ENCODE results near the gene PTPMT1. TPM values are rescaled to one million over a fixed set of nuclear protein-coding genes. Genes with fewer than 3 reads are reported as not detected.
"Not testable (repeated sequence)": the region's sequence is repeated elsewhere in the genome, so short reads cannot be mapped to it uniquely, and the experiment has no call there.

The PTPMT1 gene
- total RNA-seq, 1 donor from 2014 or later = 27.5 TPM

DNA sequence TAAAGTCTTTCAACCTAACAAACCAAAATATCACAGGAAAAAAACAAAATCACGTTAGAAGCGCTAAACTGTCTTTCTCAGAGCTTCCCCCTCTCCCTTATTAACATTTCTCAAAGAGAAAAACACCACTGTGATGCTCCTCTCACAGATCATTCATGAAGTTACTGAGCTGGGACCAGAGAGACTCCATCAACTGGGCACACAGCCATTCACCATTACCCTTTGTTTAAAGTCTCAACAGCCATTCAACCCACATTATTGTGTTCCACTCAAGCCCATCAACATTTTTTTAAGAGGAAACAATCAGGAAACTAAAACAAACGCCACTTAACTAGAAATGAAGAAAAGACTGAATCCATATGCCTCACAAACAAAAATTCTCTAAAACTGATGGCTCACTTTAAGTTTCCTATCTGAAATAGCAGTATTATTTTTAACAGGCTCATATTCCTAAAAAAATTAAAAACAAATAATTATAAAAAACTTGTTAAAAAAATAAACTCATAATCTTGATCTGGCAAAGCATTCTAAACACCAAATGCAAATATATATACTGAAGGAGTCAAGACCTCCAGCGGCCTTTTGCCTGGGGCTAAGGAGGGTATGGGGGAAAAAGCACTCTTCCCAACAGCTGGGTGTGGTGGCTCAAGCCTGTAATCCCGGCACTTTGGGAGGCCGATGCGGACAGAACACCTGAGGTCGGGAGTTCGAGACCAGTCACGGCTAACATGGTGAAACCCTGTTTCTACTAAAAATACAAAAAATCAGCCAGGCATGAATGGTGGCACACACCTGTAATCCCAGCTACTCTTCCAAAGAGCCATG, 26.4 kb upstream of the PTPMT1 start:
- peak overlapping the region; percentile 21 for H3K27ac Mint-ChIP-seq (ENCODE audit: unreplicated experiment)
- H3K9me3 Mint-ChIP-seq (ENCODE audit: unreplicated experiment) = peaks cover 1% of the 10 kb centered on the region
- H3K4me1 Mint-ChIP-seq (ENCODE audit: low read depth, unreplicated experiment) = peaks cover 18% of the 10 kb centered on the region
- peaks cover 2% of the 10 kb centered on the region for H3K27me3 Mint-ChIP-seq (ENCODE audit: unreplicated experiment)
- DNase-seq = no peak
- no peaks in the 10 kb centered on the region for H3K36me3 Mint-ChIP-seq (ENCODE audit: unreplicated experiment)
- TF ChIP-seq CTCF (IDR thresholded peaks at IDR 0.05; ENCODE audit: partially characterized antibody, unreplicated experiment) = no peak
- no peak overlapping the region for H3K4me3 Mint-ChIP-seq (ENCODE audit: unreplicated experiment)

GRCh38 chr11:47539681-47540039, 25.7 kb upstream of the PTPMT1 start:
- Mint-ChIP-seq H3K27me3 (ENCODE audit: unreplicated experiment) (peaks cover 2% of the 10 kb centered on the region), H3K36me3 (ENCODE audit: unreplicated experiment) (no peaks in the 10 kb centered on the region), H3K4me1 (ENCODE audit: low read depth, unreplicated experiment) (peaks cover 20% of the 10 kb centered on the region), H3K4me3 (ENCODE audit: unreplicated experiment) (no peak overlapping the region), H3K9me3 (ENCODE audit: unreplicated experiment) (peaks cover 1% of the 10 kb centered on the region), H3K27ac (ENCODE audit: unreplicated experiment) (no peak overlapping the region)
- no peak for DNase-seq
- TF ChIP-seq CTCF (IDR thresholded peaks at IDR 0.05; ENCODE audit: partially characterized antibody, unreplicated experiment) = no peak

DNA sequence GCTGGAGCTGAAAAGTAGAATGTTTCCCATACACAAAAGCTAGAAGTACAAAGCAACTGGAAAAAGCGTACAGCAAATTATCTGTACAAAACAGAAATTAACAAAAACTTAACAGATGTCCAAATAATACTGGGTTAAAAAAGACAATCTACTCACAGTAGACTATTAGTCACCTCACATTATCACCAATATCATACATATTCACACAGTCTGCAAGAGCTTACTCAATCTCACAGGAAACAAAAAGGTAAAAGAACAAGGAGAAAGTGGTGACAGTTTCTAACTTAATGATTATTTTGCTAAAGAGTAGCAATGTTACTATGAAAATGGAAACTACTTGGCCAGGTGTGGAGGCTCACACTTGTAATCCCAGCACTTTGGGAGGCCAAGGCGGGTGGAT, 24.3 kb upstream of the PTPMT1 start:
- no peak overlapping the region for H3K4me3 Mint-ChIP-seq (ENCODE audit: unreplicated experiment)
- H3K9me3 Mint-ChIP-seq (ENCODE audit: unreplicated experiment) = peaks cover 1% of the 10 kb centered on the region
- no peak for DNase-seq
- no peaks in the 10 kb centered on the region for H3K36me3 Mint-ChIP-seq (ENCODE audit: unreplicated experiment)
- peaks cover 14% of the 10 kb centered on the region for H3K4me1 Mint-ChIP-seq (ENCODE audit: low read depth, unreplicated experiment)
- H3K27me3 Mint-ChIP-seq (ENCODE audit: unreplicated experiment) = no peaks in the 10 kb centered on the region
- H3K27ac Mint-ChIP-seq (ENCODE audit: unreplicated experiment) = peak overlapping the region; percentile 33
- no peak for TF ChIP-seq CTCF (IDR thresholded peaks at IDR 0.05; ENCODE audit: partially characterized antibody, unreplicated experiment)

GRCh38 chr11:47545298-47545697, 20.1 kb upstream of the PTPMT1 start:
- Mint-ChIP-seq H3K4me1 (ENCODE audit: low read depth, unreplicated experiment) (peaks cover 11% of the 10 kb centered on the region), H3K27me3 (ENCODE audit: unreplicated experiment) (no peaks in the 10 kb centered on the region), H3K27ac (ENCODE audit: unreplicated experiment) (no peak overlapping the region), H3K4me3 (ENCODE audit: unreplicated experiment) (no peak overlapping the region), H3K9me3 (ENCODE audit: unreplicated experiment) (peaks cover 3% of the 10 kb centered on the region), H3K36me3 (ENCODE audit: unreplicated experiment) (no peaks in the 10 kb centered on the region)
- TF ChIP-seq CTCF (IDR thresholded peaks at IDR 0.05; ENCODE audit: partially characterized antibody, unreplicated experiment) = no peak
- DNase-seq = no peak

DNA sequence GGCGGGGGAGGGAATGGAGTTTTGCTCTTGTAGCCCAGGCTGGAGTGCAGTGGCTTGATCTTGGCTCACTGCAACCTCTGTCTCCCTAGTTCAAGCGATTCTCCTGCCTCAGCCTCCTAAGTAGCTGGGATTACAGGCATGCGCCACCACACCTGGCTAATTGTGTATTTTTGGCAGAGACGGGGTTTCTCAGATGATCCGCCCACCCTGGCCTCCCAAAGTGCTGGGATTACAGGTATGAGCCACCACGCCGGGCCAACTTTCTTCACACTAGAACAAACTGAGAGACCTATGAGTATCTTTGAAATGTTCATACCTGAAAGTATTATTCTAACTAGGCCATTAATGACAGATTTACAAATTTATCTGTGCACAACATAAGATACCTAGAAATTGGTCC, 19.1 kb upstream of the PTPMT1 start:
- H3K4me3 Mint-ChIP-seq (ENCODE audit: unreplicated experiment); H3K36me3 Mint-ChIP-seq (ENCODE audit: unreplicated experiment); H3K27me3 Mint-ChIP-seq (ENCODE audit: unreplicated experiment); H3K27ac Mint-ChIP-seq (ENCODE audit: unreplicated experiment); H3K9me3 Mint-ChIP-seq (ENCODE audit: unreplicated experiment); DNase-seq: not testable (repeated sequence)
- peaks cover 13% of the 10 kb centered on the region for H3K4me1 Mint-ChIP-seq (ENCODE audit: low read depth, unreplicated experiment)

All from glutamatergic neuron (in vitro differentiated cells).